Right lobe of liver (tissue), 6 donors: Measurements from ENCODE around the gene TIMM17B. TPM values are rescaled to one million over a fixed set of nuclear protein-coding genes. Genes with fewer than 3 reads are reported as not detected.

Experiments
- ATAC-seq, 4 donors: fragments of 200-7000 bp; cut with Tn5 transposase; one replicate each; pipeline ENCODE4 v1.9.1; 2020; ENCODE audit warnings: mild to moderate bottlenecking in 4 of 4, moderate library complexity in 4 of 4
- DNase-seq, 3 donors: peaks; one replicate each; pipeline ENCODE4 v3.0.0-alpha.2; 2020
- H3K27ac ChIP-seq, 3 donors: fragments of 200-600 bp; one replicate each; pipeline ENCODE4 v1.8.0; 2022
- H3K27me3 ChIP-seq, 2 donors: fragments of 200-600 bp; one replicate each; pipeline ENCODE4 v1.8.0; 2022
- H3K36me3 ChIP-seq, 4 donors: fragments of 200-600 bp; sonication (generic) in 1 of 4; one replicate each; pipeline versions ENCODE4 v1.5.1 to v1.8.0; 2017 to 2022; ENCODE audit warnings: control low read depth in 1 of 4
- H3K4me1 ChIP-seq, 4 donors: fragments of 200-600 bp; sonication (generic) in 1 of 4; one replicate each; pipeline versions ENCODE4 v1.5.1 to v1.8.0; 2017 to 2022; ENCODE audit warnings: control low read depth in 1 of 4
- H3K4me3 ChIP-seq, 3 donors: fragments of 200-600 bp; one replicate each; pipeline ENCODE4 v1.8.0; 2022
- H3K9me3 ChIP-seq, 4 donors: fragments of 200-600 bp; sonication (generic) in 1 of 4; one replicate each; pipeline versions ENCODE4 v1.5.1 to v1.8.0; 2017 to 2022; ENCODE audit warnings: control low read depth in 1 of 4
- POLR2A ChIP-seq: fragments of 450-650 bp; IDR thresholded peaks from one replicate; pipeline ENCODE4 v1.6.1; 2017; ENCODE audit warnings: antibody characterized with exemption, mild to moderate bottlenecking
- WGBS: methylation state at CpG from one replicate; pipeline ENCODE4 v1.1.6; 2018; ENCODE audit warnings: low coverage, low lambda C conversion rate; ENCODE audit not compliant: insufficient coverage; ENCODE audit errors: missing lambda C conversion rate; 5-methylcytosine and 5-hydroxymethylcytosine counted together
- intact Hi-C, 2 donors: fragments of 100-400 bp; cut with DNase I; formaldehyde crosslinking; loops; one replicate each; pipeline versions ENCODE4 v1.11.2 to v1.14.1; 2022
- total RNA-seq, 6 experiments: library from RNA; depleted of rRNA in 2 of 6; stranded (reverse); fragments of >200 nt in 2 of 6; fragmentation: NEBNext Ultra II Directional in 3 of 6; extraction: Animal tissue kit (Norgen Biotek cat#: 25700) in 3 of 6; gene quantifications; one replicate each; pipeline versions ENCODE4 v1.1.0 to v1.2.4, GENCODE V29; 2016 to 2023
- TF ChIP-seq, protein P1 (sequence below), 4 donors: fragments of 200-600 bp in 3 of 4; fragments of 450-650 bp in 1 of 4; IDR thresholded peaks; one replicate each; pipeline versions ENCODE4 v1.5.1 to v1.8.0; 2016 to 2022; ENCODE audit warnings: antibody characterized with exemption in 4 of 4, mild to moderate bottlenecking in 2 of 4
- donor health status: DM: no; HTN: yes; CAD: no.
- donor health status: DM: no; HTN: no; CAD: no.
- donor health status: DM: no; HTN: no; CAD: no.
- donor health status: DM: no; HTN: yes; CAD: no.
- donor health status: DM: no; HTN: yes; CAD: no.

The TIMM17B gene
- total RNA-seq, 6 experiments from 2014 or later = 18.2 to 29.5 (median 22.5) TPM

DNA sequence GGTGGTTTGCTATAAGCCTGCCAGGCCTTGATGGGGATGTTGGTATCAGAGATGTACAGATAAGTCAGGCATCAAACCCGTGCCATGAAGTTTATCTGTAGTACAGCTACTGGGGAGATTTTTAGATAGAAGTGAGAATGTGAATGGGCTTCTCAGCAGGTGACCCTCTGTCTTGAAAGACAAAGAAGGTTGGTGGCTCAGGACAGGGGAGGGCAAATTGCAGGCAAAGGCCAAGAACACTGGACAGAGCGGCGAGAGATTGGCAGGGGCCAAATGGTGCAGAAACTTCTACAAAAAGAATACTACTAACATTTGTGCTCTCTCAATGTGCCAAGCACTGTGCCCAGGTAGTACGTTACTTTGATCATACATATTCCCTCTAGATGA lies 23.1 kb upstream of the TIMM17B start:
- H3K27ac ChIP-seq = no peak overlapping the region
- DNase-seq (no peak), ATAC-seq (no peak)
- no peaks in the 10 kb centered on the region for H3K9me3 ChIP-seq
- 68% methylated on average over 4 of the region's 4 CpGs for WGBS
- peaks cover 0 to 13% (median 0%) of the 10 kb centered on the region in 4 donors for H3K36me3 ChIP-seq
- no peaks in the 10 kb centered on the region for H3K27me3 ChIP-seq
- TF ChIP-seq POLR2A = no peak
- TF ChIP-seq, protein P1, sequence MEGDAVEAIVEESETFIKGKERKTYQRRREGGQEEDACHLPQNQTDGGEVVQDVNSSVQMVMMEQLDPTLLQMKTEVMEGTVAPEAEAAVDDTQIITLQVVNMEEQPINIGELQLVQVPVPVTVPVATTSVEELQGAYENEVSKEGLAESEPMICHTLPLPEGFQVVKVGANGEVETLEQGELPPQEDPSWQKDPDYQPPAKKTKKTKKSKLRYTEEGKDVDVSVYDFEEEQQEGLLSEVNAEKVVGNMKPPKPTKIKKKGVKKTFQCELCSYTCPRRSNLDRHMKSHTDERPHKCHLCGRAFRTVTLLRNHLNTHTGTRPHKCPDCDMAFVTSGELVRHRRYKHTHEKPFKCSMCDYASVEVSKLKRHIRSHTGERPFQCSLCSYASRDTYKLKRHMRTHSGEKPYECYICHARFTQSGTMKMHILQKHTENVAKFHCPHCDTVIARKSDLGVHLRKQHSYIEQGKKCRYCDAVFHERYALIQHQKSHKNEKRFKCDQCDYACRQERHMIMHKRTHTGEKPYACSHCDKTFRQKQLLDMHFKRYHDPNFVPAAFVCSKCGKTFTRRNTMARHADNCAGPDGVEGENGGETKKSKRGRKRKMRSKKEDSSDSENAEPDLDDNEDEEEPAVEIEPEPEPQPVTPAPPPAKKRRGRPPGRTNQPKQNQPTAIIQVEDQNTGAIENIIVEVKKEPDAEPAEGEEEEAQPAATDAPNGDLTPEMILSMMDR (IDR thresholded peaks at IDR 0.05) = no peak
- no peaks in the 10 kb centered on the region for H3K4me1 ChIP-seq
- intact Hi-C loops = no loop called here
- no peak overlapping the region for H3K4me3 ChIP-seq

DNA sequence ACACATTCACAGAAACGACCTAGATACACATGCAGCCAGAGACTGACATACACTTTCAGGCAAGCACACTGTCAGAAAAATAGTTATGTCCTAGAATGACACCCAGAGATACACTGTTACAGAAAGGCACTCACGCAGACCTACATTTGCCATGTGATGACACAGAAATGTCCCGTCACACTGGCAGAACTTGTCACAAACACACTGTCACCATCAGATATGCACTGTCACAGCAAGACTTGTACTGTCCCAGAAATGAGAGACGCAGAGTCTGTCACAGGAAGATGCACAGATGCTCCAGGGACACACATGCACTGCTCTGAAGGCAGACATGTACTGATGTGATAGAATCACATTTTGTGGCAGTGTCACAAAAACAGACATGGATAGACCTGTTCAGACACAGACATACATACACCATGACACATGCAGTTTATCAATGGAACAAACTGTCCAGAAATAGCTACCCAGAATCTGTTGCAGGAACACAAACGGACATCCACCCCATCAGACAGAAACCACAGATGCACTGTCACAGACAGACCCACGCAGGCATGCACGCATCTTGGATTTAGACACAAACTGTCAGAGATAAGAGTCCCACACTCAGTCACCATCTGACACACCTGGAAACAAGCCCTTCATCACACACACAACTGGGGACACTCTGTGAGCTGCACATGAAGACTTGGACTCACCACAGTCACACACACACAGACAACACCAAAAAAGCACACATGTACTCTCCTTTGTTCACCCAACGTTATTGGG lies 22.6 kb upstream of the TIMM17B start:
- no peak for ATAC-seq

DNA sequence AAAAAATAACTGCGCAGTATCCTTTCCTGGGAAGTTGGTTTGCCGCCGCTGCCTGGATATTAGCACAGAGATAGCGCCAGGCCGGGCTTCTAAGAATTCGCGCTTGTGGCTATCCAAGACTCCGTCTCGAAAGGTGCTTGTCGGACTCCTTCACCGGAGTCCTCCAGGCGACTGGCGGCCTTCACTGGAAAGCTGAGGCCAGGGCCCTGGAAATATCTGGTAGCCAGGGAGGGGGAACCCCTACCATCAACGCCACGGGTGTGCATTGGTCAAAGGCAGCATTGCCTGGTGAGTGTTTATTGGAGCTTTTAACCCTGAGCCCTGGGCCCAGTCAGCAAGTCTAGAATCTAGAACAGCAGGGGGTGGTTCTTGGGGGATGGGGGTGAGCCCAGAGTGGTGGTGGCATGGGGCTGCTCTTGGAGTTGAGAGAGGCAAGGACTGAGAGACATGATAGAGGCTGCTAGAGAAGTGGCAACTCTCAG lies 21.8 kb upstream of the TIMM17B start:
- peak in 3 of 4 donors; percentile 2 to 4 (median 4) for ATAC-seq
- WGBS = 32% methylated on average over 11 of the region's 15 CpGs
- intact Hi-C loops = no loop called here

More for the DNA sequence above, 22.6 kb upstream of the TIMM17B start:
- intact Hi-C loops = no loop called here
- no peak overlapping the region for H3K4me3 ChIP-seq
- no peak for DNase-seq
- TF ChIP-seq, protein P1 (IDR thresholded peaks at IDR 0.05) = no peak
- TF ChIP-seq POLR2A = no peak
- H3K27ac ChIP-seq = no peak overlapping the region
- H3K27me3 ChIP-seq = no peaks in the 10 kb centered on the region
- no peaks in the 10 kb centered on the region for H3K9me3 ChIP-seq
- H3K36me3 ChIP-seq = peaks cover 0 to 9% (median 0%) of the 10 kb centered on the region in 4 donors
- WGBS = 32% methylated on average over 8 of the region's 8 CpGs
- H3K4me1 ChIP-seq = no peaks in the 10 kb centered on the region

DNA sequence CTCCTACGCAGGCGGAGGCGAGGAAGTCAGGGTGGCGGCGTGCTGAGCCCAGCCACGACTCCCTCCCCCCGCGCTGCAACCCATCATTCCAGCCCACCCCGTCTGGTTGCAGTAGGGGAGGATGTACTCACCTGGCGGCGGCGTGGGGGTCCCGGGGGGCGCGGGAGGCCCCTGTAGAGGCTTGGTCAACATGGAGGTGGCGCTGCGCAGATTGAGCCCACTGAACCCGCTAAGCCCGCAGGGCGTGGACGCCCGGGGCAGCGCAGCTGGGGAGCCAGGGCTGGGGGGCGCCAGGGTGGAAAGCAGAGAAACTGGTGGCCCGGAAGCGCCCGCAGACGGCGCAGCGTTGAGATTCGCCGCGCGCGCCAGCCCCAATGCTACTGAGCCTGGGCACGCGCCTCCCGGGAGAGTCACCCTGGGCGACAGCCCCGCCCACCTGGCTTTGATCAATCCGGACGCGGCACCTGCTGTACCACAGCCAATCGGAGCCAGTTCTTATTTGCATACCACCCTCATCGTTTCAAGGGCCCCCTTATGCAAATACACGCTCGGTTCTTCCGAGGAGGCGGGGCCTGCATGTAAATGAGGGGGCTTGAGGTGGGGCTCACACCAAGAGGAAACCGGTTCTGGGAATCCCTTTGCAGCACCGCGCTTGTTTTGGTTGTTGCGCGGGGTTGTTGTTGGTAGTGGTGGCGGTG lies 21.2 kb upstream of the TIMM17B start, which contains the start of gene PIM2:
TSS of gene PIM2 (minus strand) at position 382 of the 698 bp plus-strand sequence. CDS start at position 192, 190 bp downstream.
- intact Hi-C loops = no loop called here
- peak; percentile 82 to 88 (median 87) for ATAC-seq
- Histone ChIP-seq H3K4me3 (peak within 1 kb of the TSS; percentile 49 to 58 (median 51)), H3K4me1 (no peaks in the 10 kb centered on the region), H3K9me3 (no peaks in the 10 kb centered on the region), H3K36me3 (peaks cover 0 to 8% (median 1%) of the 10 kb centered on the region in 4 donors), H3K27ac (peak within 1 kb of the TSS; percentile 63 to 67 (median 65)), H3K27me3 (no peaks in the 10 kb centered on the region)
- peak; percentile 90 to 93 (median 92) for DNase-seq
- 3% methylated on average over 12 of the region's 55 CpGs for WGBS
- TF ChIP-seq, protein P1 (IDR thresholded peaks at IDR 0.05) = peak in 1 of 4 donors; percentile 5
- TF ChIP-seq POLR2A = peak; percentile 98

More for the DNA sequence above, 21.8 kb upstream of the TIMM17B start:
- peak overlapping the region in 1 of 3 donors; percentile 54 for H3K27ac ChIP-seq
- DNase-seq = no peak
- H3K4me3 ChIP-seq = peak overlapping the region in 2 of 3 donors; percentile 51 to 58
- H3K4me1 ChIP-seq = no peaks in the 10 kb centered on the region
- no peaks in the 10 kb centered on the region for H3K27me3 ChIP-seq
- TF ChIP-seq, protein P1 (IDR thresholded peaks at IDR 0.05) = no peak
- TF ChIP-seq POLR2A = no peak
- peaks cover 0 to 9% (median 0%) of the 10 kb centered on the region in 4 donors for H3K36me3 ChIP-seq
- H3K9me3 ChIP-seq = no peaks in the 10 kb centered on the region
